Loucy (cell line): ENCODE measurements around the gene GABRB2.

Source experiments
- H2AFZ ChIP-seq: fragments of 200-600 bp; sonication (generic); 2 replicates; pipeline ENCODE4 v1.6.0; 2016; ENCODE audit warnings: antibody characterized with exemption, mild to moderate bottlenecking, low read length, moderate library complexity
- H3F3A ChIP-seq: fragments of 200-600 bp; 2 replicates; pipeline ENCODE4 v1.6.0; 2016; ENCODE audit warnings: antibody characterized with exemption, low read depth, mild to moderate bottlenecking
- H3K27me3 ChIP-seq: fragments of 200-600 bp; sonication (generic); 2 replicates; pipeline ENCODE4 v1.6.1; 2014; ENCODE audit warnings: low read length, mild to moderate bottlenecking; ENCODE audit not compliant: insufficient read depth, poor library complexity, severe bottlenecking
- H3K36me3 ChIP-seq: fragments of 200-600 bp; sonication (generic); 2 replicates; pipeline ENCODE4 v1.6.1; 2016; ENCODE audit warnings: low read length; ENCODE audit not compliant: insufficient read depth
- H3K4me1 ChIP-seq: fragments of 200-600 bp; sonication (generic); 2 replicates; pipeline ENCODE4 v1.5.1; 2014; ENCODE audit warnings: low read length, mild to moderate bottlenecking; ENCODE audit not compliant: insufficient read depth, poor library complexity, severe bottlenecking
- H3K4me2 ChIP-seq: fragments of 200-600 bp; sonication (generic); 2 replicates; pipeline ENCODE4 v1.6.0; 2014; ENCODE audit warnings: antibody characterized with exemption, low read length, low read depth, mild to moderate bottlenecking; ENCODE audit not compliant: poor library complexity, severe bottlenecking
- H3K4me3 ChIP-seq: fragments of 200-600 bp; sonication (generic); 2 replicates; pipeline ENCODE4 v1.5.1; 2014; ENCODE audit warnings: low read length, mild to moderate bottlenecking, mixed read lengths; ENCODE audit not compliant: poor library complexity, severe bottlenecking
- H3K79me2 ChIP-seq: fragments of 200-600 bp; sonication (generic); 2 replicates; pipeline ENCODE4 v1.6.1; 2014; ENCODE audit warnings: low read length; ENCODE audit not compliant: insufficient read depth
- H3K9ac ChIP-seq: fragments of 200-600 bp; sonication (generic); 2 replicates; pipeline ENCODE4 v1.6.0; 2014; ENCODE audit warnings: mild to moderate bottlenecking, low read depth, low read length, moderate library complexity; ENCODE audit not compliant: poor library complexity, severe bottlenecking
- H3K9me2 ChIP-seq: fragments of 200-600 bp; sonication (generic); replicated peaks from 2 replicates; pipeline ENCODE4 v1.6.1; 2016; ENCODE audit warnings: low read depth, low read length, mixed read lengths
- H3K9me3 ChIP-seq: fragments of 200-600 bp; sonication (generic); 2 replicates; pipeline ENCODE4 v1.6.1; 2014; ENCODE audit warnings: mild to moderate bottlenecking, antibody characterized with exemption, low read length, low read depth; ENCODE audit not compliant: insufficient read depth
- H4K20me1 ChIP-seq: fragments of 200-600 bp; sonication (generic); 2 replicates; pipeline ENCODE4 v1.6.0; 2014; ENCODE audit warnings: antibody characterized with exemption, low read length, mild to moderate bottlenecking; ENCODE audit not compliant: insufficient read depth, poor library complexity, severe bottlenecking
- EZH2phosphoT487 ChIP-seq: fragments of 200-600 bp; IDR thresholded peaks from 2 replicates; pipeline ENCODE4 v1.6.1; 2018; ENCODE audit warnings: antibody characterized with exemption, mild to moderate bottlenecking, moderate library complexity, borderline replicate concordance
- TF ChIP-seq, protein P1 (sequence below): fragments of 200-600 bp; sonication (generic); conservative IDR thresholded peaks from 2 replicates; pipeline ENCODE4 v1.5.1; 2014; ENCODE audit warnings: mild to moderate bottlenecking, antibody characterized with exemption, low read length

The GABRB2 gene

GRCh38 chr5:161549106-161549505, 2.6 kb upstream of the GABRB2 start:
- H3K9me3 ChIP-seq: no peaks in the 10 kb centered on the region
- no peaks in the 10 kb centered on the region for H3K36me3 ChIP-seq
- H4K20me1 ChIP-seq: no peaks in the 10 kb centered on the region
- no peaks in the 10 kb centered on the region for H3K4me1 ChIP-seq
- no peaks in the 10 kb centered on the region for H3K79me2 ChIP-seq
- H3K4me2 ChIP-seq: no peak overlapping the region
- no peak overlapping the region for H3K9ac ChIP-seq
- no peaks in the 10 kb centered on the region for H3K9me2 ChIP-seq
- H3K27me3 ChIP-seq: no peaks in the 10 kb centered on the region
- no peaks in the 10 kb centered on the region for H3F3A ChIP-seq
- H2AFZ ChIP-seq: no peak overlapping the region
- H3K4me3 ChIP-seq: no peak overlapping the region
- TF ChIP-seq, protein P1, sequence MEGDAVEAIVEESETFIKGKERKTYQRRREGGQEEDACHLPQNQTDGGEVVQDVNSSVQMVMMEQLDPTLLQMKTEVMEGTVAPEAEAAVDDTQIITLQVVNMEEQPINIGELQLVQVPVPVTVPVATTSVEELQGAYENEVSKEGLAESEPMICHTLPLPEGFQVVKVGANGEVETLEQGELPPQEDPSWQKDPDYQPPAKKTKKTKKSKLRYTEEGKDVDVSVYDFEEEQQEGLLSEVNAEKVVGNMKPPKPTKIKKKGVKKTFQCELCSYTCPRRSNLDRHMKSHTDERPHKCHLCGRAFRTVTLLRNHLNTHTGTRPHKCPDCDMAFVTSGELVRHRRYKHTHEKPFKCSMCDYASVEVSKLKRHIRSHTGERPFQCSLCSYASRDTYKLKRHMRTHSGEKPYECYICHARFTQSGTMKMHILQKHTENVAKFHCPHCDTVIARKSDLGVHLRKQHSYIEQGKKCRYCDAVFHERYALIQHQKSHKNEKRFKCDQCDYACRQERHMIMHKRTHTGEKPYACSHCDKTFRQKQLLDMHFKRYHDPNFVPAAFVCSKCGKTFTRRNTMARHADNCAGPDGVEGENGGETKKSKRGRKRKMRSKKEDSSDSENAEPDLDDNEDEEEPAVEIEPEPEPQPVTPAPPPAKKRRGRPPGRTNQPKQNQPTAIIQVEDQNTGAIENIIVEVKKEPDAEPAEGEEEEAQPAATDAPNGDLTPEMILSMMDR: no peak
- no peak for TF ChIP-seq EZH2phosphoT487

GRCh38 chr5:161548487-161549094, 2.1 kb upstream of the GABRB2 start:
- TF ChIP-seq EZH2phosphoT487: no peak
- TF ChIP-seq, protein P1: no peak
- H3K4me1 ChIP-seq: no peaks in the 10 kb centered on the region
- H3K36me3 ChIP-seq: no peaks in the 10 kb centered on the region
- no peaks in the 10 kb centered on the region for H3F3A ChIP-seq
- H3K9me2 ChIP-seq: no peaks in the 10 kb centered on the region
- no peaks in the 10 kb centered on the region for H4K20me1 ChIP-seq
- H3K4me3 ChIP-seq: no peak overlapping the region
- no peak overlapping the region for H2AFZ ChIP-seq
- H3K9ac ChIP-seq: no peak overlapping the region
- no peak overlapping the region for H3K4me2 ChIP-seq
- H3K79me2 ChIP-seq: no peaks in the 10 kb centered on the region
- H3K27me3 ChIP-seq: no peaks in the 10 kb centered on the region
- H3K9me3 ChIP-seq: no peaks in the 10 kb centered on the region

- Histone ChIP-seq H3K79me2 (no peaks in the 10 kb centered on the region), H3K4me2 (no peak overlapping the region), H2AFZ (no peak overlapping the region), H3K4me1 (no peaks in the 10 kb centered on the region), H3K9me3 (no peaks in the 10 kb centered on the region), H3K36me3 (no peaks in the 10 kb centered on the region), H3K27me3 (no peaks in the 10 kb centered on the region), H3K4me3 (no peak overlapping the region), H3K9me2 (no peaks in the 10 kb centered on the region), H3K9ac (no peak overlapping the region), H3F3A (no peaks in the 10 kb centered on the region), H4K20me1 (no peaks in the 10 kb centered on the region)
- no peak for TF ChIP-seq EZH2phosphoT487
- TF ChIP-seq, protein P1: no peak
These were observed 1.4 kb upstream of the GABRB2 start for GRCh38 chr5:161547738-161548486.
